Keratinocyte (primary cell): ENCODE measurements around the gene PRDM7. TPM values are rescaled to one million over a fixed set of nuclear protein-coding genes. Genes with fewer than 3 reads are reported as not detected.

ENCODE experiments used
- DNase-seq: peaks from one replicate; pipeline ENCODE4 v3.0.0-alpha.2; 2011; ENCODE audit warnings: low read depth, missing footprints, low spot score
- FAIRE-seq: peaks from 2 replicates; lab custom pipeline; 2011; peaks lifted over from hg19 to GRCh38; lab: Jason Lieb, UNC
- H2AFZ ChIP-seq: 2 replicates; pipeline ENCODE4 v1.6.0; 2012; ENCODE audit warnings: low read length, control low read depth, inconsistent platforms; ENCODE audit not compliant: control insufficient read depth
- H3K27ac ChIP-seq: 2 replicates; pipeline ENCODE4 v1.5.1; 2011; ENCODE audit warnings: low read length; ENCODE audit not compliant: control insufficient read depth, insufficient read depth
- H3K27me3 ChIP-seq: 3 replicates; pipeline ENCODE4 v1.6.0; 2011; ENCODE audit warnings: low read length; ENCODE audit not compliant: control insufficient read depth, insufficient read depth; ENCODE audit errors: extremely low read depth
- H3K36me3 ChIP-seq, 2 experiments: 2 replicates in 1 of 2; 3 replicates in 1 of 2; pipeline ENCODE4 v1.5.1; 2011; ENCODE audit warnings: low read length in 2 of 2, mild to moderate bottlenecking in 1 of 2; ENCODE audit not compliant: control insufficient read depth in 2 of 2, insufficient read depth in 2 of 2; ENCODE audit errors: extremely low read depth in 1 of 2
- H3K4me1 ChIP-seq: 3 replicates; pipeline ENCODE4 v1.5.1; 2011; ENCODE audit warnings: low read length; ENCODE audit not compliant: control insufficient read depth, insufficient read depth; ENCODE audit errors: extremely low read depth
- H3K4me2 ChIP-seq: 3 replicates; pipeline ENCODE4 v1.6.0; 2011; ENCODE audit warnings: low read depth, low read length; ENCODE audit not compliant: control insufficient read depth, insufficient read depth; ENCODE audit errors: extremely low read depth
- H3K4me3 ChIP-seq, 3 experiments: fragments of 200-600 bp in 1 of 3; sonication (generic) in 1 of 3; 2 replicates in 2 of 3; 3 replicates in 1 of 3; pipeline ENCODE4 v1.5.1; 2011 to 2016; ENCODE audit warnings: low read length in 3 of 3, mild to moderate bottlenecking in 3 of 3, control low read depth in 2 of 3, inconsistent platforms in 1 of 3, low read depth in 1 of 3, mixed read lengths in 1 of 3, mixed run types in 1 of 3, moderate library complexity in 1 of 3; ENCODE audit not compliant: control insufficient read depth in 2 of 3, insufficient read depth in 2 of 3; ENCODE audit errors: extremely low read depth in 1 of 3
- H3K79me2 ChIP-seq: 2 replicates; pipeline ENCODE4 v1.6.0; 2012; ENCODE audit warnings: low read length; ENCODE audit not compliant: control insufficient read depth, insufficient read depth
- H3K9ac ChIP-seq: 3 replicates; pipeline ENCODE4 v1.6.0; 2011; ENCODE audit warnings: low read length; ENCODE audit not compliant: control insufficient read depth, insufficient read depth; ENCODE audit errors: extremely low read depth
- H3K9me1 ChIP-seq: 3 replicates; pipeline ENCODE4 v1.6.0; 2011; ENCODE audit warnings: low read length; ENCODE audit not compliant: control insufficient read depth, insufficient read depth; ENCODE audit errors: extremely low read depth
- H3K9me3 ChIP-seq: 2 replicates; pipeline ENCODE4 v1.5.1; 2012; ENCODE audit warnings: low read depth, low read length; ENCODE audit not compliant: control insufficient read depth
- H4K20me1 ChIP-seq: 3 replicates; pipeline ENCODE4 v1.6.0; 2011; ENCODE audit warnings: low read length; ENCODE audit not compliant: control insufficient read depth, insufficient read depth; ENCODE audit errors: extremely low read depth
- CTCF ChIP-seq, 3 experiments: IDR thresholded peaks in 1 of 3; conservative IDR thresholded peaks in 1 of 3; optimal IDR thresholded peaks in 1 of 3; 2 replicates in 2 of 3; 3 replicates in 1 of 3; pipeline versions ENCODE3 to v1.5.1; 2011; ENCODE audit warnings: low read length in 3 of 3, mild to moderate bottlenecking in 3 of 3, moderate library complexity in 2 of 3, control low read depth in 1 of 3, inconsistent platforms in 1 of 3; ENCODE audit not compliant: insufficient read depth in 2 of 3; ENCODE audit errors: extremely low read depth in 1 of 3
- EZH2 ChIP-seq: IDR thresholded peaks from one replicate; pipeline ENCODE4 v1.6.1; 2012; ENCODE audit warnings: inconsistent platforms, mild to moderate bottlenecking, low read length, moderate library complexity
- dilution Hi-C: fragments of 300-500 bp; cut with MboI; formaldehyde crosslinking; loops from one replicate; pipeline ENCODE4 v1.7.0; 2020; ENCODE audit warnings: low sequenced_read_pairs; ENCODE audit not compliant: extremely low pct_ligation_motif_present
- polyA plus RNA-seq, 5 experiments: library from polyadenylated mRNA; depleted of rRNA in 3 of 5; stranded (reverse) in 3 of 5; stranded (forward) in 1 of 5; unstranded in 1 of 5; fragments of >200 nt; gene quantifications; 1 replicate in 1 of 5; 2 replicates in 3 of 5; 3 replicates in 1 of 5; pipeline versions ENCODE4 v1.2.1 to v1.2.3, GENCODE V29; 2011 to 2012; ENCODE audit warnings: missing spikeins in 2 of 5, low read depth in 1 of 5, low replicate concordance in 1 of 5

The PRDM7 gene
- polyA plus RNA-seq, 1 donor (not counting 4 experiments of a cell fraction or from before 2014, with no cell fraction given) = not detected

- H3K9ac ChIP-seq = peak overlapping the region; percentile 81
- H3K27me3 ChIP-seq = peaks cover 14% of the 10 kb centered on the region
- H2AFZ ChIP-seq = peak overlapping the region; percentile 87
- no peaks in the 10 kb centered on the region for H3K9me3 ChIP-seq
- dilution Hi-C loops = no loop called here
- H3K4me1 ChIP-seq = peaks cover 9% of the 10 kb centered on the region
- FAIRE-seq (no peak), DNase-seq (peak; percentile 25)
- peak overlapping the region; percentile 76 for H3K4me2 ChIP-seq
- H3K9me1 ChIP-seq = no peaks in the 10 kb centered on the region
- H3K79me2 ChIP-seq = peaks cover 5% of the 10 kb centered on the region
- TF ChIP-seq CTCF (optimal IDR thresholded peaks at IDR 0.05 in 1 of 3, IDR thresholded peaks at IDR 0.05 in 1 of 3, conservative IDR thresholded peaks at IDR 0.05 in 1 of 3; ENCODE audit: extremely low read depth in 1 of 3, insufficient read depth in 2 of 3, low read length in 3 of 3) (no peak), EZH2 (no peak)
- peaks cover 0 to 3% of the 10 kb centered on the region in 2 experiments for H3K36me3 ChIP-seq
- peak overlapping the region; percentile 42 for H3K27ac ChIP-seq
- no peaks in the 10 kb centered on the region for H4K20me1 ChIP-seq
- peak overlapping the region; percentile 70 to 77 (median 76) for H3K4me3 ChIP-seq
Measured at GRCh38 chr16:90022209-90023077, 54.7 kb downstream of the PRDM7 start.

DNA sequence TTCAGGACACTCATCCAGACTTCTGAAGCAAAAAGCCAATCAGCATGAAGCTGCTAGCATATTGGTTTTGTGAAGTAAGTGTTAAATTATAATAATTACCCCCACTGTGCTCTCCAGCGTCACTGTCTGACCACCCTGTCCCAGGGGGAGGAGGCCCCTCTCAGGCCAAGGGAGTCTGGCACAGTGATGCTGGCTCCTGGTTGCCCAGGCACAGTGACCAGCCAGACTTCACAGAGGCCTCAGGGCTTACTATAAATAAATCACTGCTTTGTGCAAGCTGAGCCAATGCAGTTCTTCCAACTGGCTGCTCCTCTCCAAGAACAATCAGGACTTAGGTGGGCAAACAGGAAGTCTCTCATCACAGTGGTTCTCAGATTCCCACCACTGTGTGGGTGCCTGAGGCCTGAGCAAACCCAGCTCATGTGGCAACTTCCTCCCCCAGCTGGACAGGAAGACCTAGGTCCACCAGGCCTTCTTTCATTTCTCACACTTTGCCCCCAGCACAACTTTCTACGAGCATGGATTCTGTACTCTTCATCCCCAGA is 56.2 kb downstream of the PRDM7 start:
- DNase-seq (no peak), FAIRE-seq (no peak)
- Histone ChIP-seq H3K79me2 (peaks cover 5% of the 10 kb centered on the region), H3K4me3 (no peak overlapping the region), H3K9ac (no peak overlapping the region), H3K36me3 (no peaks in the 10 kb centered on the region), H3K9me3 (no peaks in the 10 kb centered on the region), H4K20me1 (peaks cover 3% of the 10 kb centered on the region), H3K27me3 (peaks cover 21% of the 10 kb centered on the region), H3K9me1 (no peaks in the 10 kb centered on the region), H3K4me2 (no peak overlapping the region), H3K27ac (no peak overlapping the region), H2AFZ (no peak overlapping the region), H3K4me1 (peaks cover 9% of the 10 kb centered on the region)
- dilution Hi-C loops = no loop called here
- no peak for TF ChIP-seq CTCF (optimal IDR thresholded peaks at IDR 0.05 in 1 of 3, IDR thresholded peaks at IDR 0.05 in 1 of 3, conservative IDR thresholded peaks at IDR 0.05 in 1 of 3; ENCODE audit: extremely low read depth in 1 of 3, insufficient read depth in 2 of 3, low read length in 3 of 3)
- no peak for TF ChIP-seq EZH2
